Coronary artery (tissue), 2 donors: Measurements from ENCODE around the gene C5orf58.

Experiments
- DNase-seq: peaks from one replicate; pipeline ENCODE4 v3.0.0-alpha.2; 2017; ENCODE audit warnings: low spot score
- H3K27ac ChIP-seq, 2 donors: fragments of 200-600 bp; sonication (generic); one replicate each; pipeline ENCODE4 v1.5.1; 2016 to 2019
- H3K4me3 ChIP-seq: fragments of 200-600 bp; sonication (generic); 2 replicates; pipeline ENCODE4 v1.5.1; 2016; ENCODE audit warnings: mild to moderate bottlenecking, moderate library complexity
- TF ChIP-seq, protein P1 (sequence below): fragments of 200-600 bp; sonication (generic); IDR thresholded peaks from one replicate; pipeline ENCODE4 v1.5.1; 2019; ENCODE audit warnings: antibody characterized with exemption

Gene C5orf58

DNA sequence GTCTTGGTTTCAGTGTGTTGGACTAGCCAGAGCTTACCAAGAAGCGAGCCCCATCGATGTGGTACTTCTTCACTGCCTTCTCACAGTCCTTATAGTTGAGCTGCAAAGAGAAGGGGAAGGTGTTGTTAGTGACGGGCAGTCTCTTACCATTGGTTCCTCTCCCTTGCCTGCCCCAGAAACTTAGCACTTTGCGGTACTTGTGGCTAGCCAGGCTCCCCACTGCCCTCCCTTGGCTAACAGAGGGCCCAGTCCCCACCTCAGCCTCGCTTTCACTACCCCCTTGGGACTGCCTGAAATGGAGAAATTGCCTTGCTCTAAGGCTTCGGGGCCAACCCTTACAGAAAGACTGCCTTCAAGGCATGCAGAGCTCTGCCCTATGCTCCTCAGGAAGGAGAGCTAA is 60.5 kb downstream of the C5orf58 start:
- Histone ChIP-seq H3K4me3 (no peak overlapping the region), H3K27ac (no peak overlapping the region)
- DNase-seq, result no peak

DNA sequence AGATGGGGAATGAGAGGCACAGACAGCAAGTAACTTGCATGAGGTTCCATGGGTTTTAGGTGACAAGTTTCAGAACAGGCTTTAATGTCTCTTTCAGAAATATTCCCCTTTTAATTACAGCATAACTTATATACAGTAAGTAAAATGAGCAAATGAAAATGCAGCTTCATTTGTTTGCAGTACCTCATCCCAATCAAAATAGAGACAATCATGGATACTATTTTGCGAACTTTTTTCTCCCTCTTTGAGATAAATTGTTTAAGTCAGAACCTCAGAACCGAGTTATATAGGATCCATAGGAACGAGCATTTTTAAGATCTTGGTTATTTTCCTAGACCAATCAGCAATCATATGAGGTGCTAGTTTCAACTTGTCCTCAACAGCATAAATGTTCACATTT is 61.3 kb downstream of the C5orf58 start:
- DNase-seq, result no peak
- TF ChIP-seq, protein P1, sequence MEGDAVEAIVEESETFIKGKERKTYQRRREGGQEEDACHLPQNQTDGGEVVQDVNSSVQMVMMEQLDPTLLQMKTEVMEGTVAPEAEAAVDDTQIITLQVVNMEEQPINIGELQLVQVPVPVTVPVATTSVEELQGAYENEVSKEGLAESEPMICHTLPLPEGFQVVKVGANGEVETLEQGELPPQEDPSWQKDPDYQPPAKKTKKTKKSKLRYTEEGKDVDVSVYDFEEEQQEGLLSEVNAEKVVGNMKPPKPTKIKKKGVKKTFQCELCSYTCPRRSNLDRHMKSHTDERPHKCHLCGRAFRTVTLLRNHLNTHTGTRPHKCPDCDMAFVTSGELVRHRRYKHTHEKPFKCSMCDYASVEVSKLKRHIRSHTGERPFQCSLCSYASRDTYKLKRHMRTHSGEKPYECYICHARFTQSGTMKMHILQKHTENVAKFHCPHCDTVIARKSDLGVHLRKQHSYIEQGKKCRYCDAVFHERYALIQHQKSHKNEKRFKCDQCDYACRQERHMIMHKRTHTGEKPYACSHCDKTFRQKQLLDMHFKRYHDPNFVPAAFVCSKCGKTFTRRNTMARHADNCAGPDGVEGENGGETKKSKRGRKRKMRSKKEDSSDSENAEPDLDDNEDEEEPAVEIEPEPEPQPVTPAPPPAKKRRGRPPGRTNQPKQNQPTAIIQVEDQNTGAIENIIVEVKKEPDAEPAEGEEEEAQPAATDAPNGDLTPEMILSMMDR, result no peak
- H3K4me3 ChIP-seq, result no peak overlapping the region
- H3K27ac ChIP-seq, result no peak overlapping the region

More for the DNA sequence above, 60.5 kb downstream of the C5orf58 start:
- TF ChIP-seq, protein P1, result no peak

DNA sequence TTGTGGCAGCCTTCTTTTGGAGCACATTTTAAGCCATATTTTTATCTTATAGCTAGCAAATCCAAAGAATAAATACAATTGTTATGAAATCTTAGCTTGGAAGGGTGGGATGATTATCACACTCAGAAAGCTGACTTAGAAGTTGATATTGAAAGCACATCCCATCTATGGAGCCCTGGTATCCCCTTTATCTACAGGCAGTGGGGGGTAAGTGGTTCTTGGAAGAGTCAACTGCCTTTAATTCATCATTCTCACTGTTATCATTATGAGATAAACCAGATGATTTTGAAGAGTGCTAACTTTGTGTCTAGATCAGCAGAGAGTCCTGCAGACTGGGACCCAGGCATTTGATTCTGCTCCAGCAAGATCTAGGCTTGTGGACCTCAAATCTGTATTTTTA is 61.8 kb downstream of the C5orf58 start:
- DNase-seq, result no peak
- no peak overlapping the region for H3K27ac ChIP-seq
- TF ChIP-seq, protein P1, result no peak
- H3K4me3 ChIP-seq, result no peak overlapping the region
